Endothelial cell (in vitro differentiated cells): Measurements from ENCODE around the gene TMEM59L. TPM values are rescaled to one million over a fixed set of nuclear protein-coding genes. Genes with fewer than 3 reads are reported as not detected.
A peak's percentile ranks its signal among the peaks of the same experiment; 100 is the strongest.
"Not testable (repeated sequence)": the region's sequence is repeated elsewhere in the genome, so short reads cannot be mapped to it uniquely, and the experiment has no call there.

Experiments used
- DNase-seq: peaks from one replicate; pipeline ENCODE4 v3.0.0; 2021; ENCODE audit warnings: low spot score
- H3K27ac Mint-ChIP-seq: one replicate; pipeline ENCODE4 v1.8.0; 2021; ENCODE audit warnings: mixed read lengths, inconsistent platforms; ENCODE audit not compliant: unreplicated experiment
- H3K27me3 Mint-ChIP-seq: one replicate; pipeline ENCODE4 v1.8.0; 2021; ENCODE audit warnings: mild to moderate bottlenecking, moderate library complexity, mixed read lengths, inconsistent platforms; ENCODE audit not compliant: unreplicated experiment
- H3K36me3 Mint-ChIP-seq: one replicate; pipeline ENCODE4 v1.8.0; 2021; ENCODE audit warnings: mild to moderate bottlenecking, low read depth, mixed read lengths, inconsistent platforms; ENCODE audit not compliant: unreplicated experiment
- H3K4me1 Mint-ChIP-seq: one replicate; pipeline ENCODE4 v1.8.0; 2021; ENCODE audit warnings: mild to moderate bottlenecking, mixed read lengths, inconsistent platforms; ENCODE audit not compliant: unreplicated experiment
- H3K4me3 Mint-ChIP-seq: one replicate; pipeline ENCODE4 v1.8.0; 2021; ENCODE audit warnings: mild to moderate bottlenecking, mixed read lengths, inconsistent platforms; ENCODE audit not compliant: unreplicated experiment
- H3K9me3 Mint-ChIP-seq: one replicate; pipeline ENCODE4 v1.8.0; 2021; ENCODE audit warnings: mixed read lengths, inconsistent platforms; ENCODE audit not compliant: unreplicated experiment
- total RNA-seq: library from RNA; stranded (reverse); fragmentation: NEBNext Ultra II Directional; extraction: Animal tissue kit (Norgen Biotek cat#: 25700); gene quantifications from one replicate; pipeline ENCODE4 v1.2.1, GENCODE V29; 2021; ENCODE audit not compliant: unreplicated experiment
- TF ChIP-seq, protein P1 (sequence below): fragments of 200-600 bp; sonication (generic); IDR thresholded peaks from one replicate; pipeline ENCODE4 v1.5.0; 2021; ENCODE audit warnings: antibody characterized with exemption; ENCODE audit not compliant: unreplicated experiment

The TMEM59L gene
- total RNA-seq, 1 donor from 2014 or later, result 0.15 TPM

DNA sequence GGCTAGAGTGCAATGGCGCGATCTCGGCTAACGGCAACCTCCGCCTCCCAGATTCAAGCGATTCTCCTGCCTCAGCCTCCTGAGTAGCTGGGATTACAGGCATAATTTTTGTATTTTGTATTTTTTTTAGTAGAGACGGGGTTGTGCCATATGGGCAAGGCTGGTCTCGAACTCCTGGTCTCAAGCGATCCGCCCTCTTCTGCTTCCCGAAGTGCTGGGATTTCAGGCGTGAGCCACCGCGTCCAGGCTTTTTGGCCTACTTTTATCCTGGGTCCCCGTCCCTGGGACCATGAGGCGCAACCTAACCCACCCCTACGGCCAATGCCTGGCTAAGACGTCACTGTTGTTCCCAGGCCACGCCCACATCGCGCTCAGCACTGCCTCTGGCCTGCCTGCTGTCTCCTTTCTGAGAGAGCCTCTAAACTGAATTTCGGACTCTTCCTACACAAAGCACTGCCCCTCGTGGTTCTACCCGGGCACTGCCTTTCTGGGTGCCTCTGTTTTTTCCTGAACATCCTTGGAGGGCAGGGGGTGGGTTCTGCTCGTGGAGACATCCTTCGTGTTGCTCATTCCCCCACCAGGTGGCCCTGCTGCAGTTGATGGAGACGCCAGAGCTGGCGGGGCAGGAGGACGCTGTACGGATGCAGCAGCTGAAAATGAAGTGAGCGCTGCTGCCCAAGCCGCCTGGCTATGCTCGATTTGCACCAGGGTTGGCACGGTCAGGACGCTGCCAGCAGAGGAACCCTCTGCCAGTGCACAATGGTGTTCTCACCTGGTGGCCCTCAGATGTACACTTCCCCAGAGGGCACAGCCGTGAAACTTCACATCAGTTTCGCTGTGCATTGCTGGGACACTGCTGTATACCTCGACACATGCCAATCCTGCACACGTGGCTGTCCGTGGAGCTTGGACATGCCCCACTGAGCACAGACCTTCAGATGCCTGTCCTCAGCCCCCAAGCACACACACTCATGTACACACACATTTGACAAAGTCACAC, 22.1 kb upstream of the TMEM59L start:
- TF ChIP-seq, protein P1, sequence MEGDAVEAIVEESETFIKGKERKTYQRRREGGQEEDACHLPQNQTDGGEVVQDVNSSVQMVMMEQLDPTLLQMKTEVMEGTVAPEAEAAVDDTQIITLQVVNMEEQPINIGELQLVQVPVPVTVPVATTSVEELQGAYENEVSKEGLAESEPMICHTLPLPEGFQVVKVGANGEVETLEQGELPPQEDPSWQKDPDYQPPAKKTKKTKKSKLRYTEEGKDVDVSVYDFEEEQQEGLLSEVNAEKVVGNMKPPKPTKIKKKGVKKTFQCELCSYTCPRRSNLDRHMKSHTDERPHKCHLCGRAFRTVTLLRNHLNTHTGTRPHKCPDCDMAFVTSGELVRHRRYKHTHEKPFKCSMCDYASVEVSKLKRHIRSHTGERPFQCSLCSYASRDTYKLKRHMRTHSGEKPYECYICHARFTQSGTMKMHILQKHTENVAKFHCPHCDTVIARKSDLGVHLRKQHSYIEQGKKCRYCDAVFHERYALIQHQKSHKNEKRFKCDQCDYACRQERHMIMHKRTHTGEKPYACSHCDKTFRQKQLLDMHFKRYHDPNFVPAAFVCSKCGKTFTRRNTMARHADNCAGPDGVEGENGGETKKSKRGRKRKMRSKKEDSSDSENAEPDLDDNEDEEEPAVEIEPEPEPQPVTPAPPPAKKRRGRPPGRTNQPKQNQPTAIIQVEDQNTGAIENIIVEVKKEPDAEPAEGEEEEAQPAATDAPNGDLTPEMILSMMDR, result peak; percentile 70
- peak overlapping the region; percentile 80 for H3K27ac Mint-ChIP-seq
- DNase-seq, result peak; percentile 84
- H3K4me3 Mint-ChIP-seq, result peak overlapping the region; percentile 93
- H3K36me3 Mint-ChIP-seq, result peaks cover 12% of the 10 kb centered on the region
- peaks cover 24% of the 10 kb centered on the region for H3K27me3 Mint-ChIP-seq
- H3K4me1 Mint-ChIP-seq, result peaks cover 33% of the 10 kb centered on the region
- H3K9me3 Mint-ChIP-seq, result no peaks in the 10 kb centered on the region

DNA sequence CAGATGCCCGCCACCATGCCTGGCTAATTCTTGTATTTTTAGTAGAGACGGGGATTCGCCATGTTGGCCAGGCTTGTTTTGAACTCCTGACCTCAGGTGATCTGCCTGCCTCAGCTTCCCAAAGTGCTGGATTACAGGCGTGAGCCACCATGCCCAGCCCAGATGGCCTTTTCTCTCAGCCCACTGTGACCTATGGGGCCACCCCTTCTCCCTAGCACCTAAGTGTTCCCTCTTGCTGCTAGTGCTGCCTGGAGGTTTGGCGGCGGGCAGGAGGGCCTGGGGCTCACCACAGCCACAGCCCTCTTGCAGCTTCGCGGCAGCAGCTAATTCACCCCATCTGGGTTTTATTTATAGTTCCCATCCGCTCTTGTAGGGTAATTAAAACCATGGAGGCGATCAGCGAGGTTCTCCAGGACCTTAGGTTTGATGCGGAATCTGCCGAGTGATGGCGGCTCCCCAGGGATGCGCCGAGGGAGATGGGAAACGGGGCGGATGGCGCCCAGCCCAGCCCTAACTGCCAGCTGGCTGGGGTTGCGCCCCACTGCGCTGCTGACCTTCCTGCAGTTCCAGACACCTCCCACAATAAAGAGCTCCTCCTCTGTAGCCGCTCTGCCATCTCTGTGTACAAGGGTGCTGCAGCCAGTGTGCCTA, 20.8 kb upstream of the TMEM59L start:
- H3K4me1 Mint-ChIP-seq, result peaks cover 24% of the 10 kb centered on the region
- H3K27ac Mint-ChIP-seq, result no peak overlapping the region
- H3K9me3 Mint-ChIP-seq, result no peaks in the 10 kb centered on the region
- no peak for DNase-seq
- TF ChIP-seq, protein P1, result no peak
- H3K36me3 Mint-ChIP-seq, result peaks cover 12% of the 10 kb centered on the region
- peaks cover 25% of the 10 kb centered on the region for H3K27me3 Mint-ChIP-seq
- no peak overlapping the region for H3K4me3 Mint-ChIP-seq

- Mint-ChIP-seq H3K4me1 (peaks cover 20% of the 10 kb centered on the region), H3K27me3 (peaks cover 27% of the 10 kb centered on the region)
- not testable (repeated sequence) for H3K9me3 Mint-ChIP-seq, DNase-seq, H3K36me3 Mint-ChIP-seq, H3K27ac Mint-ChIP-seq, H3K4me3 Mint-ChIP-seq
Measured at GRCh38 chr19:18592732-18593131, 19.9 kb upstream of the TMEM59L start.

- TF ChIP-seq, protein P1, result no peak
- Mint-ChIP-seq H3K4me3 (no peak overlapping the region), H3K36me3 (peaks cover 3% of the 10 kb centered on the region), H3K4me1 (peaks cover 13% of the 10 kb centered on the region), H3K9me3 (no peaks in the 10 kb centered on the region), H3K27ac (peak overlapping the region; percentile 57), H3K27me3 (peaks cover 22% of the 10 kb centered on the region)
- DNase-seq, result no peak
Measured at GRCh38 chr19:18593367-18594095, 19.1 kb upstream of the TMEM59L start.

- DNase-seq, result peak; percentile 85
- peaks cover 13% of the 10 kb centered on the region for H3K4me1 Mint-ChIP-seq
- H3K4me3 Mint-ChIP-seq, result peak overlapping the region; percentile 63
- peaks cover 29% of the 10 kb centered on the region for H3K27me3 Mint-ChIP-seq
- TF ChIP-seq, protein P1, result peak; percentile 90
- peaks cover 3% of the 10 kb centered on the region for H3K36me3 Mint-ChIP-seq
- H3K27ac Mint-ChIP-seq, result no peak overlapping the region
- no peaks in the 10 kb centered on the region for H3K9me3 Mint-ChIP-seq
Measured at GRCh38 chr19:18594096-18594823, 18.4 kb upstream of the TMEM59L start.
